Prostate gland (tissue), 2 donors: ENCODE results near the gene LIF. TPM values are rescaled to one million over a fixed set of nuclear protein-coding genes. Genes with fewer than 3 reads are reported as not detected.

Source experiments
- DNase-seq: peaks from one replicate; pipeline ENCODE4 v3.0.0-alpha.2; 2019; ENCODE audit warnings: low spot score
- H3K27ac ChIP-seq, 2 donors: fragments of 200-600 bp; sonication (generic); 2 replicates each; pipeline ENCODE4 v1.5.1; 2017 to 2019
- H3K27me3 ChIP-seq: fragments of 200-600 bp; sonication (generic); replicated peaks from 2 replicates; pipeline ENCODE4 v1.5.1; 2019; ENCODE audit not compliant: insufficient read depth
- H3K36me3 ChIP-seq, 2 donors: fragments of 200-600 bp; sonication (generic); 1 replicate in 1 of 2; 2 replicates in 1 of 2; pipeline versions ENCODE4 v1.5.1 to v1.8.1; 2017 to 2019
- H3K4me1 ChIP-seq: fragments of 200-600 bp; sonication (generic); replicated peaks from 2 replicates; pipeline ENCODE4 v1.5.1; 2019
- H3K4me3 ChIP-seq, 2 donors: fragments of 200-600 bp; sonication (generic); 2 replicates each; pipeline ENCODE4 v1.5.1; 2017 to 2019
- H3K9me3 ChIP-seq: fragments of 200-600 bp; sonication (generic); 2 replicates; pipeline ENCODE4 v1.5.1; 2017
- POLR2A ChIP-seq: fragments of 450-650 bp; IDR thresholded peaks from one replicate; pipeline ENCODE4 v1.6.1; 2016; ENCODE audit warnings: antibody characterized with exemption, mild to moderate bottlenecking
- POLR2AphosphoS5 ChIP-seq: sonication (generic); formaldehyde crosslinking; IDR thresholded peaks from one replicate; pipeline ENCODE4 v1.6.1; 2017; ENCODE audit warnings: antibody characterized with exemption
- WGBS: methylation state at CpG from one replicate; pipeline ENCODE4 v1.1.5; 2018; 5-methylcytosine and 5-hydroxymethylcytosine counted together
- intact Hi-C: fragments of 100-400 bp; cut with DNase I; formaldehyde crosslinking; loops from one replicate; pipeline ENCODE4 v1.14.2; 2022
- total RNA-seq, 2 donors: library from RNA; depleted of rRNA; stranded (reverse); fragments of >200 nt; gene quantifications; one replicate each; pipeline ENCODE4 v1.1.0, GENCODE V29; 2016
- TF ChIP-seq, protein P1 (sequence below), 4 experiments: fragments of 200-600 bp in 2 of 4; fragments of 450-650 bp in 2 of 4; sonication (generic) in 2 of 4; IDR thresholded peaks; 1 replicate in 3 of 4; 2 replicates in 1 of 4; pipeline ENCODE4 v1.5.1; 2016 to 2019; ENCODE audit warnings: antibody characterized with exemption in 4 of 4, mild to moderate bottlenecking in 2 of 4, moderate library complexity in 2 of 4

Gene LIF
- total RNA-seq, 2 donors from 2014 or later = 0.40 to 0.59 TPM

DNA sequence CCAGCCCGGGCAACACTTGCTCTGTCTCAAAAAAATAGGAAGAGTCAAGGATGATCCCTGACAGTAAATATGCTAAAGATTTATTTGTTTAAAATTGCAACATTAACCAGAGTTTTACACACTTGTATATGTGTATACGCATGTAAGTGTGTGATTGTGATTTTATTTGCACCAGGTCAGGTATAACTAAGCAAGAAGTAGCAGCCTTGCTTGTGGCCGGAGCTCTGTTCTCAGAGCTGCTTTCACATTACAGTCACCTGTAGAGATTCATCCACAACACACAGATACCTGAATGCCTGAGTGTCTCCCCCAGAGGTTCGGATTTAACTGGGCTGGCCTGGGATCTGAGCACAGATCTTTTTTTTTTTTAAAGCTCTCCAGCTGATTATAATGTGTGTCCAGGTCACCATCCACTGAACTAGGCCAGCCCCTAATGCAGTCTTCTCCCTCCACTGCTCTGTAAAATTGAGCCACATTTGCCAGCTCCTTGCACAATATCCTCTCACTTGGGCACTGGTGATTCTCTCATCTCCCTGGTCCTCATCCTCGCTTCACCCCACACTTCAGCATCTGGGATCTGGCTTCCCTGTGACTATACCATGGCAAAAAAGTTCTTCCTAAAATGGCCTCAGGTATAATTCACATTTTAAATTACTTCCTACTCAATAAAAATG lies 48.3 kb downstream of the LIF start:
- Histone ChIP-seq H3K36me3 (no peaks in the 10 kb centered on the region), H3K27ac (no peak overlapping the region), H3K9me3 (no peaks in the 10 kb centered on the region), H3K4me3 (no peak overlapping the region), H3K27me3 (no peaks in the 10 kb centered on the region), H3K4me1 (peaks cover 8% of the 10 kb centered on the region)
- TF ChIP-seq POLR2A (no peak), POLR2AphosphoS5 (no peak)
- TF ChIP-seq, protein P1, sequence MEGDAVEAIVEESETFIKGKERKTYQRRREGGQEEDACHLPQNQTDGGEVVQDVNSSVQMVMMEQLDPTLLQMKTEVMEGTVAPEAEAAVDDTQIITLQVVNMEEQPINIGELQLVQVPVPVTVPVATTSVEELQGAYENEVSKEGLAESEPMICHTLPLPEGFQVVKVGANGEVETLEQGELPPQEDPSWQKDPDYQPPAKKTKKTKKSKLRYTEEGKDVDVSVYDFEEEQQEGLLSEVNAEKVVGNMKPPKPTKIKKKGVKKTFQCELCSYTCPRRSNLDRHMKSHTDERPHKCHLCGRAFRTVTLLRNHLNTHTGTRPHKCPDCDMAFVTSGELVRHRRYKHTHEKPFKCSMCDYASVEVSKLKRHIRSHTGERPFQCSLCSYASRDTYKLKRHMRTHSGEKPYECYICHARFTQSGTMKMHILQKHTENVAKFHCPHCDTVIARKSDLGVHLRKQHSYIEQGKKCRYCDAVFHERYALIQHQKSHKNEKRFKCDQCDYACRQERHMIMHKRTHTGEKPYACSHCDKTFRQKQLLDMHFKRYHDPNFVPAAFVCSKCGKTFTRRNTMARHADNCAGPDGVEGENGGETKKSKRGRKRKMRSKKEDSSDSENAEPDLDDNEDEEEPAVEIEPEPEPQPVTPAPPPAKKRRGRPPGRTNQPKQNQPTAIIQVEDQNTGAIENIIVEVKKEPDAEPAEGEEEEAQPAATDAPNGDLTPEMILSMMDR (IDR thresholded peaks at IDR 0.05) = no peak
- 97% methylated on average over 5 of the region's 5 CpGs for WGBS
- no peak for DNase-seq
- intact Hi-C loops = no loop called here

DNA sequence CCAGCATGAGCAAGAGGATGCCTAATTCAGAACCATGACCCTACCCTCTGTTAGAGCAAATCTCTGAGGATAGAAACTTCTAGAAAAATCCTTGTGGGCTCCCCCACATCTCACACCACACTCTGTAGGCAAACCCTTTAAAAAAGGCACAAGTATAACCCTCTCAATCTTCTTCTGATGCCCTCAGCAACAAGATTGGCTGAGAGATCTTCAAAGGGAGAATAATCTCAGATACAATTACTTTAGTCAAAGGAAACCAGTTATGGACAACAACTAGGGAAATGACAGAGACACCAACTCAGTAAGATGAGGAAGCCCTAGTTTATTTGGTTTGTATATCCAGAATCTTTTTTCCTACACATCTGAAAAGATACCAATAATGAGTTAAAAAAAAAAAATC lies 49.2 kb downstream of the LIF start:
- Histone ChIP-seq H3K36me3 (no peaks in the 10 kb centered on the region), H3K4me3 (no peak overlapping the region), H3K4me1 (peaks cover 4% of the 10 kb centered on the region), H3K27ac (peak overlapping the region; percentile 61 to 73), H3K9me3 (no peaks in the 10 kb centered on the region), H3K27me3 (no peaks in the 10 kb centered on the region)
- TF ChIP-seq, protein P1 (IDR thresholded peaks at IDR 0.05) = no peak
- no peak for TF ChIP-seq POLR2AphosphoS5
- intact Hi-C loops = no loop called here
- no peak for DNase-seq

DNA sequence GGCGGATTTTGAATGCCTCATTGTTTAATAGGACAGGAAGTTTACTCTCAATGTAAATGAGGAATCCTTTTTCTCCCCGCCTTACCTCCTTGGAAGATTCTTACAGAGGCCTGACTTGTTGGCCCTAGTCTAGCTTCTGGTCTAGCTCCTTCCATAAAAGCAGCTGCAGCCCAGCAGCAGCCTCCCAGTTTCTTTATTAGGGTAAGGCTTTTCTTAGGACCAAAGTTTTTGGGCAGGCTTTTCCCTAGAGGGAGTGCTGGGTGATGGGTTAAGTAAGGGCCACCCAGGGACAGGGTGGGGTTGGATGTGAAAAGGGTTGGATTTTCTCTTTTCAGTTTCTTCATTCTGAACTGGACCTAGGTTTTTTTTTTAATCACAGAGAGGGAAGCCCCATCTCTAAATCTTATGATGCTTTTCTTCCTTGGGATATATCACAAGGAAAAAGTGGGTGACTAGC lies 49.7 kb downstream of the LIF start:
- WGBS = 0% methylated on average over 2 of the region's 2 CpGs
- Histone ChIP-seq H3K36me3 (no peaks in the 10 kb centered on the region), H3K27me3 (no peaks in the 10 kb centered on the region), H3K4me3 (no peak overlapping the region), H3K27ac (peak overlapping the region; percentile 61 to 73), H3K4me1 (peaks cover 4% of the 10 kb centered on the region), H3K9me3 (no peaks in the 10 kb centered on the region)
- TF ChIP-seq POLR2AphosphoS5 = no peak
- TF ChIP-seq, protein P1 (IDR thresholded peaks at IDR 0.05) = no peak
- TF ChIP-seq POLR2A = no peak
- intact Hi-C loops = no loop called here
- DNase-seq = no peak

DNA sequence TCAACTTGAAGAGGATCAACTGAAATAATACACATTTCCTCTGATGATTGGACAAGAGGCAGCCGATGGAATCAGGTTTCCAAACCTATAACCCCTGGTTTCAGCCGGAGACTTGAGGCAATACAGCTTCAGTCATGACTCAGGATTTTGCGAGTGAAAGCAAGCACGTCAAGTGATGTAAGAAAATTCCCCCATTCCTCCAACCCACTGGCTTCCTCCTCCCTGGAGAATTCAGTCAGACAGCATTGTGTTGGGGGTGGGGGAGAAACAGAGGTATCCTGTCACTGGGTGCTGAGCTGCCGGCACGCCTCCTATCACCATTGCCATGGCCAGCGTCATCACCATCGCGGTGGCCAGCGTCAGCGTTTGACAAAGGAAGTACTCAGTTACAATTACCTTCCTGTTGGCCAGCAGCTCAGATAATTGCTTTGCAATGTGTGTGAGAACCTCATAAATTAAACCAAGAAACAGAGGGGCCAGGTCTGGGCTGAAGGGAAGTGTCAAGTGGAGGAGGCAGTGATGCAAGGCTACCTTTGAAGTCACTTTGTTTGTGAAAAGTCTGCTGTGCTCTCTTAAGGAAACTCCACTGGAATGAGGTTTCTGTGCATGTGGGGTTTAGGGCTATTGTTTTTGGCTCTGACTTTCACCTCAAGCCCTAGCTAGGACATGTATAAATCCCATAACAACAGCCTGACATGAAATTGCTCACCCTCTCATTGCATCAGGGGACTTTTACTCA lies 50.2 kb downstream of the LIF start:
- H3K9me3 ChIP-seq = no peaks in the 10 kb centered on the region
- under 1% methylated on average over 11 of the region's 11 CpGs for WGBS
- peak; percentile 82 for DNase-seq
- peaks cover 4% of the 10 kb centered on the region for H3K4me1 ChIP-seq
- TF ChIP-seq, protein P1 (IDR thresholded peaks at IDR 0.05) = no peak
- no peak for TF ChIP-seq POLR2A
- peak; percentile 62 for TF ChIP-seq POLR2AphosphoS5
- no peaks in the 10 kb centered on the region for H3K36me3 ChIP-seq
- H3K27ac ChIP-seq = peak overlapping the region; percentile 61 to 73
- intact Hi-C loops = no loop called here
- no peak overlapping the region for H3K4me3 ChIP-seq
- H3K27me3 ChIP-seq = no peaks in the 10 kb centered on the region
